GM20000 (cell line): ENCODE data around the gene IPO13.

Experiments
- DNase-seq: peaks from one replicate; pipeline ENCODE4 v3.0.0; 2012; ENCODE audit warnings: low spot score
- CTCF ChIP-seq: IDR thresholded peaks from 2 replicates; pipeline ENCODE4 v1.5.1; 2012; ENCODE audit warnings: mild to moderate bottlenecking, control low read depth; ENCODE audit errors: extremely low read depth, missing control alignments

Gene IPO13

GRCh38 chr1:43977376-43978263 lies 30.9 kb downstream of the IPO13 start:
- no peak for DNase-seq
- no peak for TF ChIP-seq CTCF

- DNase-seq = no peak
- no peak for TF ChIP-seq CTCF
Measured at GRCh38 chr1:43978264-43978550, 31.5 kb downstream of the IPO13 start.

GRCh38 chr1:43978551-43979260 lies 32.0 kb downstream of the IPO13 start, which contains the start of gene B4GALT2:
B4GALT2 (plus strand) TSS chr1:43979210; CDS start chr1:43981161, 1,951 bp downstream.
- peak; percentile 91 for DNase-seq
- TF ChIP-seq CTCF = no peak

GRCh38 chr1:43979261-43979527 lies 32.4 kb downstream of the IPO13 start:
- DNase-seq = no peak
- TF ChIP-seq CTCF = no peak

GRCh38 chr1:43979528-43980254 lies 32.9 kb downstream of the IPO13 start:
- TF ChIP-seq CTCF = no peak
- DNase-seq = peak; percentile 76

GRCh38 chr1:43980255-43981134 lies 33.7 kb downstream of the IPO13 start:
- no peak for TF ChIP-seq CTCF
- DNase-seq = no peak
